Body of pancreas (tissue), 4 donors: ENCODE measurements around the gene BARX2. TPM values are rescaled to one million over a fixed set of nuclear protein-coding genes. Genes with fewer than 3 reads are reported as not detected.

Experiments
- ATAC-seq: fragments of 150-250 bp; one replicate; pipeline ENCODE4 v1.9.1; 2016
- DNase-seq, 4 donors: peaks; one replicate each; pipeline ENCODE4 v3.0.0-alpha.2; 2019
- H3K27ac ChIP-seq, 4 donors: fragments of 200-600 bp; sonication (generic); 1 replicate in 3 of 4; 2 replicates in 1 of 4; pipeline versions ENCODE4 v1.5.1 to v1.6.1; 2016 to 2019; ENCODE audit warnings: mild to moderate bottlenecking in 1 of 4, mixed read lengths in 1 of 4, moderate library complexity in 1 of 4
- H3K27me3 ChIP-seq, 2 donors: fragments of 200-600 bp; sonication (generic); one replicate each; pipeline ENCODE4 v1.6.0; 2016; ENCODE audit warnings: mild to moderate bottlenecking in 1 of 2
- H3K36me3 ChIP-seq, 2 donors: fragments of 200-600 bp; sonication (generic); replicated peaks in 1 of 2; 2 replicates each; pipeline ENCODE4 v1.5.1; 2016; ENCODE audit warnings: low read depth in 2 of 2; ENCODE audit not compliant: insufficient read depth in 1 of 2
- H3K4me1 ChIP-seq: fragments of 200-600 bp; sonication (generic); one replicate; pipeline ENCODE4 v1.6.0; 2016
- H3K4me3 ChIP-seq, 2 donors: fragments of 200-600 bp; sonication (generic); 1 replicate in 1 of 2; 2 replicates in 1 of 2; pipeline ENCODE4 v1.5.1; 2016 to 2019
- H3K9me3 ChIP-seq, 3 donors: fragments of 200-600 bp; sonication (generic); 1 replicate in 2 of 3; 2 replicates in 1 of 3; pipeline ENCODE4 v1.5.1; 2016
- CTCF ChIP-seq, 7 experiments: fragments of 450-650 bp in 4 of 7; fragments of 200-600 bp in 3 of 7; sonication (generic) in 3 of 7; IDR thresholded peaks; one replicate each; pipeline ENCODE4 v1.5.1; 2016 to 2019; ENCODE audit warnings: antibody characterized with exemption in 7 of 7
- POLR2A ChIP-seq, 3 donors: fragments of 450-650 bp; IDR thresholded peaks; one replicate each; pipeline ENCODE4 v1.6.1; 2016; ENCODE audit warnings: antibody characterized with exemption in 3 of 3, mild to moderate bottlenecking in 2 of 3
- WGBS, 2 donors: methylation state at CpG; one replicate each; pipeline ENCODE4 v1.1.5; 2017; 5-methylcytosine and 5-hydroxymethylcytosine counted together
- intact Hi-C: fragments of 100-400 bp; cut with DNase I; formaldehyde crosslinking; loops from one replicate; pipeline ENCODE4 v1.15.1; 2023
- total RNA-seq, 2 donors: library from RNA; depleted of rRNA; stranded (reverse); fragments of >200 nt; gene quantifications; one replicate each; pipeline ENCODE4 v1.1.0, GENCODE V29; 2016

Gene BARX2
- total RNA-seq, 2 donors from 2014 or later = 1.8 to 6.6 TPM

GRCh38 chr11:129384415-129384814 lies 8.8 kb downstream of the BARX2 start:
- Histone ChIP-seq H3K27me3 (no peaks in the 10 kb centered on the region), H3K4me1 (peaks cover 11% of the 10 kb centered on the region), H3K4me3 (no peak overlapping the region), H3K36me3 (no peaks in the 10 kb centered on the region), H3K27ac (no peak overlapping the region), H3K9me3 (no peaks in the 10 kb centered on the region)
- WGBS, 2 donors = 71% methylated on average over 3 of the region's 3 CpGs
- intact Hi-C loops = no loop called here
- no peak for DNase-seq
- ATAC-seq = no peak
- TF ChIP-seq CTCF (IDR thresholded peaks at IDR 0.05) (no peak), POLR2A (IDR thresholded peaks at IDR 0.05) (no peak)

- WGBS, 2 donors = 65 to 75% methylated on average over 2 of the region's 2 CpGs
- ATAC-seq (no peak), DNase-seq (no peak)
- intact Hi-C loops = no loop called here
- TF ChIP-seq POLR2A (IDR thresholded peaks at IDR 0.05) (no peak), CTCF (IDR thresholded peaks at IDR 0.05) (no peak)
- H3K4me1 ChIP-seq = peaks cover 11% of the 10 kb centered on the region
- H3K4me3 ChIP-seq = no peak overlapping the region
- no peaks in the 10 kb centered on the region for H3K27me3 ChIP-seq
- H3K9me3 ChIP-seq = no peaks in the 10 kb centered on the region
- H3K27ac ChIP-seq = no peak overlapping the region
- no peaks in the 10 kb centered on the region for H3K36me3 ChIP-seq
Measured at GRCh38 chr11:129385801-129386200, 10.2 kb downstream of the BARX2 start.

- peak; percentile 68 for ATAC-seq
- 10 to 21% methylated on average over 11 of the region's 11 CpGs for WGBS, 2 donors
- intact Hi-C loops = no loop called here
- H3K9me3 ChIP-seq = no peaks in the 10 kb centered on the region
- DNase-seq = no peak
- H3K4me3 ChIP-seq = no peak overlapping the region
- H3K36me3 ChIP-seq = no peaks in the 10 kb centered on the region
- no peaks in the 10 kb centered on the region for H3K27me3 ChIP-seq
- TF ChIP-seq POLR2A (IDR thresholded peaks at IDR 0.05) (peak in 1 of 3 donors; percentile 32), CTCF (IDR thresholded peaks at IDR 0.05) (no peak)
- peak overlapping the region; percentile 51 to 75 (median 68) for H3K27ac ChIP-seq
- H3K4me1 ChIP-seq = peaks cover 11% of the 10 kb centered on the region
Measured at GRCh38 chr11:129386795-129387397, 11.2 kb downstream of the BARX2 start.

GRCh38 chr11:129387434-129387833 lies 11.8 kb downstream of the BARX2 start:
- H3K27ac ChIP-seq = peak overlapping the region; percentile 51 to 75 (median 68)

More at GRCh38 chr11:129387434-129387833, 11.8 kb downstream of the BARX2 start:
- TF ChIP-seq CTCF (IDR thresholded peaks at IDR 0.05) (no peak), POLR2A (IDR thresholded peaks at IDR 0.05) (no peak)
- H3K4me3 ChIP-seq = no peak overlapping the region
- intact Hi-C loops = no loop called here
- ATAC-seq (peak; percentile 31), DNase-seq (no peak)
- 24 to 32% methylated on average over 1 of the region's 1 CpG for WGBS, 2 donors
- no peaks in the 10 kb centered on the region for H3K36me3 ChIP-seq
- peaks cover 7% of the 10 kb centered on the region for H3K4me1 ChIP-seq
- H3K27me3 ChIP-seq = no peaks in the 10 kb centered on the region
- H3K9me3 ChIP-seq = no peaks in the 10 kb centered on the region
